H7 (cell line): ENCODE results near the gene MED4. TPM values are rescaled to one million over a fixed set of nuclear protein-coding genes. Genes with fewer than 3 reads are reported as not detected.
A peak's percentile ranks its signal among the peaks of the same experiment; 100 is the strongest.

Source experiments
- DNase-seq: peaks from one replicate; pipeline ENCODE4 v3.0.0; 2012
- H3K27me3 ChIP-seq: 2 replicates; pipeline ENCODE4 v1.6.0; 2011; ENCODE audit warnings: mild to moderate bottlenecking, low read length; ENCODE audit not compliant: control insufficient read depth, insufficient read depth
- H3K36me3 ChIP-seq: replicated peaks from 2 replicates; pipeline ENCODE4 v1.5.1; 2011; ENCODE audit warnings: low read length; ENCODE audit not compliant: control insufficient read depth, insufficient read depth
- H3K4me3 ChIP-seq: 2 replicates; pipeline ENCODE4 v1.5.1; 2011; ENCODE audit warnings: low read depth, mild to moderate bottlenecking, control low read depth, low read length, moderate library complexity; ENCODE audit not compliant: insufficient read depth
- total RNA-seq: library from RNA; depleted of rRNA; stranded (reverse); fragments of >200 nt; shearing (Covaris generic); gene quantifications from 2 replicates; pipeline ENCODE4 v1.2.3, GENCODE V29; 2014

The MED4 gene
- total RNA-seq, 1 experiment from 2014 or later: 33.5 TPM

DNA sequence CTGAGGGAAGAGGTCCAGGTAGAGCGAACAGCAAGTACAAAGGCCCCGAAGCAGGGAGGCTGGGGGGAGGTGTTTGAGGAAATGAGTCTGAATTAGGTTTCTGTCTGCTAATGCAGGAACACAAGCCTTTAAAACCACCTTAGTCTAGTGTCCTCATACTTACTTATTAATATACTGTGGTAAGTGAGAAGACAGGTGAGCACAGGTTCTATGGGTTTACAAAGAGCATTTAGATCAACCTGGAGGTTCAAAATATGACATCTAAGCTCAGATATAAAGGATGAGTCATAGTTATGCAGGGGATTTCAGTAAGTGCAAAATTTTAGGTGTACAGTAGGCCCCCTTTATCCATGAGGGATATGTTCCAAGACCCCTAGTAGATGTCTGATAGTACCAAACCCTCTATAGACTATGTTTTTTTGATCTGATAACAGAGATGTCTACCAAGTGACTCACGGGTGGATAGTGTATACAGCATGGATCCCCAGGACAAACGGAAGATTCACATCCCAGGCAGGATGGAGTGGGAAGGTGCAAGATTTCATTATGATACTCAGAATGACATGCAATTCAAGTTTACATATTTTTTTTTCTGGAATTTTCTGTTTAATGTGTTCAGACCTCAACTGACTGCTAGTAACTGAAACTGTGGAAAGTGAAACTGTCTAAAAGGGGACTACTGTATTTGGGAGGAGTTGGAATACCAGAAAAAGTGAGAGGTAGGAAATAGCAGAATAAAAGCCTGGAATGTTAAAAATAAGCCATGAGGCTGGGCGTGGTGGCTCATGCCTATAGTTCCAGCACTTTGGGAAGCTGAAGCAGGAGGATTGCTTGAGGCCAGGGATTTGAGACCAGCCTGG is 18.2 kb upstream of the MED4 start:
- DNase-seq: no peak

DNA sequence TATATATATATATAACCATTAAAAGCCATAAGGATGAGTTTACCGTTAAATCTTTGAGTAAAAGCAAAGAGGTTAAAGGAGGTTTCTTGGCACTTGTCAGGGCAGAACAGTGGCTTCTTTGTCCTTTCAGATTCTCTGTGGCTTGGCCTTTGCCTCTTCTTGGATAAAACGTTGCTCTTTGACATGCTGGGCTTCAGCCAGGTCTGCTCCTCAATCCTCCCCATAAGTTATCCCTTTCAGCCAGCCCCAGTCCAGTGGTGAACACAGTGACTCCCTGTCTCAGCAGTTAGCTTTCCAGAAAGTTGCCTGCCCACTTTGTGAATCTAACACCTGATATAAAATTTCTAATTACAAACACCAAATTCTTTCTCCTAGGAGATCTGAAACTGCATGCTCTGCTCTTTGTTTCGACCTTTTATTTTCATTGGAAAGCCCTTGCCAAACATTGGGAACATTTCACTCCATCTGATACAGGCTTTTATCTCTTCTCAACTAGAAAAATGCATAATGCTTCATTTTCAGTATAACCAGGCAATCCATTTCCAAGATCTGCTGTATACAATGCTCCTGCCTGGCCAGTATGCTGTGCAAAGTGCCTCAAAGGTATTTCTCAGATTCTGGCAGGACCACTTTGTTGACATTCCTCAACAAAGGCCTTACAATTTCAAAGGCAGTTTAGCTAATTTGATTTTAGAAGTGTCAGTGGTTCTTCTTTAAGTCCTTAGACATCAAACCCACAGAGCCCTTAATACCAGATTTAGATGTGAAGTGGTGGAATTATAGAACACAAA is 16.2 kb upstream of the MED4 start:
- DNase-seq: no peak
- no peak overlapping the region for H3K4me3 ChIP-seq
- H3K36me3 ChIP-seq: no peaks in the 10 kb centered on the region
- no peaks in the 10 kb centered on the region for H3K27me3 ChIP-seq

More for the DNA sequence above, 18.2 kb upstream of the MED4 start:
- H3K4me3 ChIP-seq: no peak overlapping the region
- H3K27me3 ChIP-seq: no peaks in the 10 kb centered on the region
- H3K36me3 ChIP-seq: no peaks in the 10 kb centered on the region

DNA sequence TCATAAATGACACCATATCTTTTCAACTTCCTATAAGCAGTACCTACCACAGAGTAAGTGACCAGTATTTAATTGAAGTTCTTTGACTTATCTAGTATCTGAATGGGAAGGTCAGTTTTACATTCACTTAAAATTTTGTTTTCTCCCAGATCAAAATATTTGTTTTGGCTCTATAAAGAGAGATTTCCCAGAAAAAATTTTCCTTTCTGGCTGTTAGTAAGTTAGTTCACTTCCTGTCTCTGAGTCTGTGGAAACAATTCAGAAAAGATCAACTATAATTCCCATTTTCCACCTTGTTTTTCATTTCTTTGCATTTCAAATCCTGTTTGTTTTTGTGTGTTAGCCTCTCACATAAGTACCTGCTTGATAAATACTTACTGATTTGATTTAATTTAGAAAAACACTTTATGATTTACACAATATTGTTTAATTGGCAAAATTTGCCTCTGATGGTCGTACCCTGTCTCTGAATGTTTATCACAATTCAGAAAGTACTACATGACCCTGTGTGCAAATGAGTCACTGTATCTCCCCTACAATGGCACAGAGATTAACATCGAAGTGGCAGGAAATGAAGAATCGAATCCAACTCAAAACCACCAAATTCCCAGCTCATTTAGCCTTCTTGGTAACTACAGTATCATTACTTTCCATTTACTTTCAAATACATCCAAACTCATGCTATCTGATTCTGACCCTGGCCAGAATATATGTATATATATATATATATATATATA is 15.4 kb upstream of the MED4 start:
- no peaks in the 10 kb centered on the region for H3K27me3 ChIP-seq
- no peaks in the 10 kb centered on the region for H3K36me3 ChIP-seq
- H3K4me3 ChIP-seq: no peak overlapping the region
- DNase-seq: no peak

DNA sequence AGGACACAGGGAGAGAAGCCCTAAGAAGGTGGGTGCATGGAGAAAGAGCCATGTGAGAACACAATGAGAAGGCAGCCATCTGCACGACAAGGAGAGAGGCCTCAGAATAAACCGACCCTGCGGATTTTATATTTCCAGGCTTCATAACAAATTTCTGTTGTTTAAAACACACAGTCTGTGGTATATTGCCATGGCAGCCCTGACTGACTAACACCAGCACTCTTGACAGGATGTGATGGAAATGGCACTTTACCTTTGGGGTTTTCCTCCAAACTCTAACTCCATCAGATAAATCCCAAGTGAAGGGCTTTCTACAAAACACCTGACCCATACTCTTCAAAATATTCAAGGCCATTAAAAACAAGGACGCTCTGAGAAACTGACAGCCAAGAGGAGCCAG is 13.2 kb upstream of the MED4 start:
- DNase-seq: no peak

DNA sequence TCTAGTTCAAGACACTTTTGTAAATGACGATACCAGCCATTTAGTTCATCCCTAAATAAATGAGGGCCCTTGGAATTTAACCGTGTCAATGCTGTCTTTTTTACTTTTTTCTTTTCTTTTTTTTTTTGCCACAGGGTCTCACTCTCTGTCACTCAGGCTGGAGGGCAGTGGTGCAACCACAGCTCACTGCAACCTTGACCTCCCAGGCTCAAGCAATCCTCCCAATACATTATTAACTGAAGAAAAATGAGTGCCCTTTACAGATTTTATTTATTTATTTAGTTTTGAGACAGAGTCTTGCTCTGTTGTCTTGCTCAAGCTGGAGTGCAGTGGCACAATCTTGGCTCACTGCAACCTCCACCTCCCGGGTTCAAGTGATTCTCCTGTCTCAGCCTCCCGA is 2.9 kb upstream of the MED4 start:
- Histone ChIP-seq H3K36me3 (no peaks in the 10 kb centered on the region), H3K4me3 (no peak overlapping the region), H3K27me3 (no peaks in the 10 kb centered on the region)
- no peak for DNase-seq

More for the DNA sequence above, 13.2 kb upstream of the MED4 start:
- no peaks in the 10 kb centered on the region for H3K36me3 ChIP-seq
- no peak overlapping the region for H3K4me3 ChIP-seq
- H3K27me3 ChIP-seq: no peaks in the 10 kb centered on the region

DNA sequence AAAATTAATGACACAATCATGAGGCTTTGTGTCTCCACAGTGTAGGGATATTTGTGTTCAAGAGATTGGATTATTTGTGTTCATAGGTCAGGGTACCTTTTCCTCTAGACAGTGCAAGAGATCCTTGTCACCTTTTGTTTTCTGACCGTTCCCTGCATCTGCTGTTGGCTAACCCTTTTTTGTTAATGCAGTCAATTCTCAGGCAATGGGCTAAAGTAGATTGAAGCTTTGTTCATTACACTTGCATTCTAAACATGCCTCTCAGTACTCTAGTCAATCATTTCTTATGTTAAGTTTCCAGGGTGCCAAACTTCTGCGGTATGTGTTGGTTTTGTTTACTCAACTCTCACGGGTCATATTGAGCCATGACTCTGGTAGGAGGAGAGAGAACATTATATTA is 1.8 kb upstream of the MED4 start:
- Histone ChIP-seq H3K27me3 (no peaks in the 10 kb centered on the region), H3K36me3 (no peaks in the 10 kb centered on the region), H3K4me3 (no peak overlapping the region)
- peak; percentile 13 for DNase-seq

DNA sequence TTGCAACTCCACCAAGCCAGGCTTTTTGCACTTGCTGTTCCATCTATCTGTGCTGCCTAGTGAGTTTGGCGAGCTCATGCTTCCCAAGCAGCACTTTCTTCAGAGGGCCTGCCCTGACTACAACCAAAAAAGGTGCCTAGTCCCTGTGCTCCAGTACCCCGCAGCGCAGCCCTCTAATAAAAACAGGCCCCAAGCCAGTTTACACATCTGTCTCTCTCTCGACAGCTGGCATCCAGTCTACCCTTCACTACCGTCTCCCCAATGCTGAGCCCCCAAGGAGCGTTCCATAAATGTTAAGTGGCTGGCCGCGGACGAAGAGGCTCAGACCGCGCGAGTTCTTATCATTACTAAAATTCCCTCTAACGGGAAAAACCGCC is 512 bp downstream of the MED4 start:
- DNase-seq: no peak
- no peaks in the 10 kb centered on the region for H3K27me3 ChIP-seq
- peak overlapping the region; percentile 66 for H3K4me3 ChIP-seq
- no peaks in the 10 kb centered on the region for H3K36me3 ChIP-seq

DNA sequence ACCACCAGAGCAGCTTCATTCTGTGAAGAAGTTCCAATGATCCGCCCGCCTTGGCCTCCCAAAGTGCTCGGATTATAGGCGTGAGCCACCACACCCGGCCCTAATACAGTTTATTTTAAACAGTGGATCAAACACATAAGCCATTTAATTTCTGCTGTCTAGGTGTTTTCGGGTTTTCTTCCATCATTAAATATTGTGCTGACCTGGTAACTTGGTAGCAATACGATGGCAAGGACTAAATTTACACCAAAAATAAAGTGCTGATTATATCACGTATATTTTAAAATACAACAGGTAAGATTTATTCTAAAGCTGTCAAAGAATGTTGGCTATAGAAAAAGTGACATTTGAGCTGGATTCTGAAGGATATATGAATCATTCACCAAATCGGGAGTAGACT is 1.3 kb downstream of the MED4 start:
- no peak for DNase-seq
- H3K36me3 ChIP-seq: no peaks in the 10 kb centered on the region
- H3K27me3 ChIP-seq: no peaks in the 10 kb centered on the region
- no peak overlapping the region for H3K4me3 ChIP-seq

DNA sequence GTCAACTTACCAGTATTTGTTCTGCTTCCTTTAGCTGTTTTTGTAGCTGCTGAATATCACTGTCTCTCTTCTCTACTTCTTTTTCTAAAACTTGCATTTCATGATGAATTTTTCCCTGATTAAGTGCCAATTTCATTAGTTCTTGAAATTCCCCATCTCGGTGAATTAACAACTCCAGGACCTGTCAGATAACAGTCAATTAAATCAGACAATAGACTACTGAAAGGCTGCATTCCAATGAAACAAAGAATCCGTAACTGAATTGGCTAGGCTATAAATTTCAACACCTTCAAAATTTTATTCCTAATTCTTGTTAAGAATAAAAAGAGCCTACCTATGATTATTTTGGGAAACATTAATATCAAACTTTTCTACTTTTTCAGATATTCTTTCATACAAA is 8.6 kb downstream of the MED4 start:
- DNase-seq: no peak
- H3K4me3 ChIP-seq: no peak overlapping the region

DNA sequence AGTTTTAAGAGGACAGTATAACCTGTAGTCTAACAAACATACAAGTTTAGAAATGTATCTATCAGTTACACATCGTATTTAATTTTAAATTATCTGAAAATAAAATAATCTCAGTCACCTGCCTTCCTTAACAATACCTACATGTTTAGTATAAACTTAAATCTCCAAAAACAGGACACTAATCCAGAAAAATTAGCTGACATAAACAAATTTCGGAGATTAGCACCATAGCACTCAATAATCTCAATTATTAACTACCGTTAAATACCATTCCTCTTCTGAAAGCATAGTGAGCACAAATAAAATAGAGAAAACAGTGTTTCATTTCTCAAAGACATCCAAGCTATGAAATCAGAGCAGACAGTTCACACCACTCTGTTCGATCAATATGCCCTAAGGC is 13.2 kb downstream of the MED4 start:
- H3K27me3 ChIP-seq: no peaks in the 10 kb centered on the region
- DNase-seq: no peak
- no peak overlapping the region for H3K4me3 ChIP-seq
- peaks cover 17% of the 10 kb centered on the region for H3K36me3 ChIP-seq

More for the DNA sequence above, 8.6 kb downstream of the MED4 start:
- peaks cover 7% of the 10 kb centered on the region for H3K36me3 ChIP-seq
- no peaks in the 10 kb centered on the region for H3K27me3 ChIP-seq

DNA sequence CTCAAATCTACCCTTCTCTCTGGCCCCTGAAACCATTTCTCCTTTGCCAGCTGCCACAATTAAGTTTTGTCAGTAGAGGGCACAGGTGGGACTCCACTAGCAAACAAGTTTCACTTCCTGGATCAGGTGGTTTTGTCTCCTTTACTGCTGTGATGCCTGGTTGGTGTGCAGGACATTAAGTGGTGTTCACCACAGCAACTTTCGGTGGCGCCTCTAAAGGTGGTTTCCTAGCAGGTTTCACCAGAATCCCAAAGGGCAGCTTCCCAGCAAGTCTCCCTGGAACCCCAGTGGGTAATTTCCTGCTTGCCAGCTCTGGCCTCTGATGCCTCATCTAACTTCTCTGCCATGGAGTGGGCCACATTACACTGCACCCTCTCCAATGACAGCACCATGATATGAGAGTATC is 16.6 kb downstream of the MED4 start:
- H3K36me3 ChIP-seq: peaks cover 25% of the 10 kb centered on the region
- DNase-seq: peak; percentile 23
- no peaks in the 10 kb centered on the region for H3K27me3 ChIP-seq
- H3K4me3 ChIP-seq: no peak overlapping the region

DNA sequence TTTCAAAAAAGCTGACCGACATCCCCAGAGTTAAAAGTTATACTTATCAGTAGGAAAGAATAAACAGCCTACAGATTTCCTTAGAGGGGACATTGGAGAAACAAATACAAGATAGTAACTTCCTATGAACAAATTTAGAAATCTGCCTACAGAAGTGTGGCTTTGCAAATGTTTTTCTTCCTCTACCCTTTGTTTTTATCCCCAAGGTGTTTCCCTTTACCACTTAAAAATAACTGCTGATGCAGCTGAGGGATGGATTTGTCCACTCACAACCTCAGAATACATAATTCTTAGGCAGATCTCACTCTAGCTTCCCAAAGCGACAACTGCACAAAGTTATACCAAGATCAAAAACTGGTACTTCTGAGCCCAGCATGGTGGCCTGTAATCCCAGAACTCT is 20.9 kb downstream of the MED4 start:
- no peak overlapping the region for H3K4me3 ChIP-seq
- no peaks in the 10 kb centered on the region for H3K27me3 ChIP-seq
- DNase-seq: no peak
- H3K36me3 ChIP-seq: peaks cover 35% of the 10 kb centered on the region

DNA sequence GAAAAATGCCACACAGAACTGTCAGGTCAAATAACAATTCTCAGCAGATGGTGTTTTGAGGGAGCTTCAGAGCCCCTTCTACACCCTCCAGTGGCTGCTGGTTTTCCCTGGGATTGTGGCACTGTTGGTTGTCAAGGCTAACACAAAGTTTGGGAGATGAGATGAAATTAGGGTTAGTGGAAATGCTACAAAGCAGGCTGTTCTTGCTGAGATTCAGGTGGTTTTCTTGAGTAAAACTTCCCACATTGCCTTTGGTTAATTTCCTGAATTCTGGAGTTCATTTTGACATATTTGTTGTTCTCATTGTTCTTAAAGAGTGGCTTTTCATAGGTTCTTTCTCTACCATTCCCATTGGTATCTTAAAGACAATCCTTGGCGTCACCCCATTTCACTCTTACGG is 22.1 kb downstream of the MED4 start:
- Histone ChIP-seq H3K27me3 (no peaks in the 10 kb centered on the region), H3K4me3 (no peak overlapping the region), H3K36me3 (peaks cover 35% of the 10 kb centered on the region)
- no peak for DNase-seq

DNA sequence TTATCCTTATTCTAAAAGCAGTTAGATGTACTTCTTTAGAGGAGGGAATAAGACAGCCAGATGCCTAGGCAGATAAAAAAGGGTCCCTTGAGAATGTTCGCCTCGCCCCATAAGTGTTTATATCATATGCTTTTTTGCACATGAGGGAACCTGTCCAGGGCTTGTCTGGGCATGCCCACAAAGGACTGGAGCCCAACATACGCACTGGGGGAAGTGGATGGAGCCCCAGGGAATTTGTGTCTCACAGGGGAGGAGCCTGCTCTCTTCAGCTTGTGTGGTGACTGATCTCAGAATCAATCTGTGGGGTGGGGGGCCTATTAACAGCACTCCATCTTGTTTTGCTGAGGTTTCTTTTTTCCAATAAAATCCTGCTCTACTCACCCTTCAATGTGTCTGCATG is 22.6 kb downstream of the MED4 start:
- no peak for DNase-seq
- Histone ChIP-seq H3K27me3 (no peaks in the 10 kb centered on the region), H3K4me3 (no peak overlapping the region), H3K36me3 (peaks cover 37% of the 10 kb centered on the region)
